Measurements from ENCODE around the gene UCP2. TPM values are rescaled to one million over a fixed set of nuclear protein-coding genes. Genes with fewer than 3 reads are reported as not detected.

The UCP2 gene
- total RNA-seq = 10 to 100 TPM; 36.7 to 57.6 (median 39.6) TPM

GRCh38 chr11:73982595-73982989 is at the start of gene UCP2:
TSS of gene UCP2 (minus strand) at chr11:73982843. CDS start at chr11:73978378, 4,465 bp downstream.
- Histone ChIP-seq H3K27me3 (no peaks in the 10 kb centered on the region), H3K4me1 (peaks cover 0 to 40% (median 19%) of the 10 kb centered on the region in 4 donors), H3K27ac (peak within 1 kb of the TSS; percentile 91 to 94 (median 92)), H3K36me3 (peaks cover 0 to 4% (median 0%) of the 10 kb centered on the region in 4 donors), H3K9me3 (no peaks in the 10 kb centered on the region), H3K4me3 (peak within 1 kb of the TSS; percentile 45 to 64 (median 54))
- intact Hi-C loops (cut with DNase I; ENCODE audit: low total_unique reads) = no loop called here
- peak; percentile 90 for DNase-seq
- WGBS, 2 donors (ENCODE audit: low coverage in 1 of 2) = 0 to 2% methylated on average over 9 to 28 of the region's 43 CpGs
- TF ChIP-seq CTCF (IDR thresholded peaks at IDR 0.05) (no peak), POLR2A (IDR thresholded peaks at IDR 0.05) (no peak), POLR2AphosphoS5 (IDR thresholded peaks at IDR 0.05) (peak; percentile 72 to 83 (median 76)), EP300 (IDR thresholded peaks at IDR 0.05; ENCODE audit: low read depth) (no peak)
- in situ Hi-C loops (cut with MboI; ENCODE audit: low pct_ligation_motif_present in 1 of 4, low pct_unique_long_range_greater_than_20kb in 1 of 4, low sequenced_read_pairs in 3 of 4) = no loop called here

- no peaks in the 10 kb centered on the region for H3K9me3 ChIP-seq
- in situ Hi-C loops (cut with MboI; ENCODE audit: low pct_ligation_motif_present in 1 of 4, low pct_unique_long_range_greater_than_20kb in 1 of 4, low sequenced_read_pairs in 3 of 4) (no loop called here), intact Hi-C loops (cut with DNase I; ENCODE audit: low total_unique reads) (no loop called here)
- H3K27ac ChIP-seq = no peak overlapping the region
- WGBS, 2 donors (ENCODE audit: low coverage in 1 of 2) = 84 to 92% methylated on average over 8 to 9 of the region's 9 CpGs
- no peaks in the 10 kb centered on the region for H3K4me1 ChIP-seq
- peaks cover 0 to 4% (median 0%) of the 10 kb centered on the region in 4 donors for H3K36me3 ChIP-seq
- H3K4me3 ChIP-seq = no peak overlapping the region
- H3K27me3 ChIP-seq = no peaks in the 10 kb centered on the region
- no peak for DNase-seq
- TF ChIP-seq POLR2AphosphoS5 (IDR thresholded peaks at IDR 0.05) (no peak), CTCF (IDR thresholded peaks at IDR 0.05) (no peak), EP300 (IDR thresholded peaks at IDR 0.05; ENCODE audit: low read depth) (no peak), POLR2A (IDR thresholded peaks at IDR 0.05) (no peak)
These were observed 48.4 kb upstream of the UCP2 start for GRCh38 chr11:74030723-74031676.

GRCh38 chr11:74025467-74026166 is 43.0 kb upstream of the UCP2 start:
- no peak for DNase-seq
- Histone ChIP-seq H3K4me3 (no peak overlapping the region), H3K36me3 (no peaks in the 10 kb centered on the region), H3K4me1 (peaks cover 0 to 8% (median 0%) of the 10 kb centered on the region in 4 donors), H3K27ac (no peak overlapping the region), H3K27me3 (no peaks in the 10 kb centered on the region), H3K9me3 (no peaks in the 10 kb centered on the region)
- 75% methylated on average over 7 of the region's 7 CpGs; no CpG with 5 or more reads in 1 of the 2 donors for WGBS, 2 donors (ENCODE audit: low coverage in 1 of 2)
- intact Hi-C loops (cut with DNase I; ENCODE audit: low total_unique reads) = loop anchor here (10.0 kb wide), 1 partner anchor 61 kb away; no protein-coding TSS in a partner anchor
- TF ChIP-seq POLR2AphosphoS5 (IDR thresholded peaks at IDR 0.05) (no peak), POLR2A (IDR thresholded peaks at IDR 0.05) (no peak), CTCF (IDR thresholded peaks at IDR 0.05) (no peak), EP300 (IDR thresholded peaks at IDR 0.05; ENCODE audit: low read depth) (no peak)
- in situ Hi-C loops (cut with MboI; ENCODE audit: low pct_ligation_motif_present in 1 of 4, low pct_unique_long_range_greater_than_20kb in 1 of 4, low sequenced_read_pairs in 3 of 4) = no loop called here

Data from transverse colon (tissue), 4 donors.